HCT116 (cell line): Measurements from ENCODE around the gene FBN1. TPM values are rescaled to one million over a fixed set of nuclear protein-coding genes. Genes with fewer than 3 reads are reported as not detected.

Experiments used
- ATAC-seq: fragments of 200-7000 bp; cut with Tn5 transposase; 2 replicates; pipeline ENCODE4 v1.9.1; 2020; ENCODE audit warnings: mild to moderate bottlenecking, moderate library complexity
- BruUV-seq: library from RNA; stranded (reverse); fragments of 400-500 nt; replicated peaks from 2 replicates; lab custom pipeline; 2021; lab: Mats Ljungman, UMichigan
- CTCF ChIA-PET: fragments of 300-600 bp; sonication (Branson Sonifier 250); formaldehyde crosslinking; loops from one replicate; lab custom pipeline; 2021; ENCODE audit warnings: antibody characterized with exemption; lab: Charles Lee
- POLR2A ChIA-PET: fragments of 300-600, 350-600 bp; sonication (Branson Sonifier 250); formaldehyde crosslinking; loops from one replicate; lab custom pipeline; 2021; ENCODE audit warnings: antibody characterized with exemption; lab: Charles Lee
- RAD21 ChIA-PET, 2 experiments: fragments of 300-600 bp; sonication (Branson Sonifier 250); formaldehyde crosslinking; loops; one replicate each; lab custom pipeline; 2023; ENCODE audit warnings: low total read pairs in 2 of 2; ENCODE audit not compliant: uncharacterized antibody in 2 of 2, unreplicated experiment in 2 of 2, low non-redundant PET in 1 of 2; lab: Charles Lee
- DNase-seq: peaks from one replicate; pipeline ENCODE4 v3.0.0-alpha.2; 2010; ENCODE audit warnings: low read depth, low spot score
- H2AFZ ChIP-seq: fragments of 200-600 bp; shearing (Covaris generic), sonication (generic); 2 replicates; pipeline ENCODE4 v1.6.1; 2017; ENCODE audit warnings: low read depth, mixed run types, mixed read lengths, antibody characterized with exemption, low read length; ENCODE audit not compliant: poor library complexity, severe bottlenecking
- H3K27ac ChIP-seq: 2 replicates; pipeline ENCODE4 v1.5.1; 2012; ENCODE audit warnings: low read depth, low read length
- H3K27me3 ChIP-seq: fragments of 200-600 bp; sonication (generic); 2 replicates; pipeline ENCODE4 v1.6.1; 2016; ENCODE audit warnings: mixed run types, low read length, mixed read lengths; ENCODE audit not compliant: insufficient read depth
- H3K36me3 ChIP-seq, 2 experiments: fragments of 200-500 bp in 1 of 2; fragments of 200-600 bp in 1 of 2; sonication (Bioruptor generic) in 1 of 2; sonication (generic) in 1 of 2; 2 replicates each; pipeline versions ENCODE4 v1.5.1 to v1.6.1; 2014 to 2016; ENCODE audit warnings: low read length in 2 of 2, inconsistent platforms in 1 of 2, mixed read lengths in 1 of 2, mixed run types in 1 of 2; ENCODE audit not compliant: insufficient read depth in 2 of 2, control insufficient read depth in 1 of 2
- H3K4me1 ChIP-seq, 2 experiments: fragments of 200-600 bp in 1 of 2; sonication (generic) in 1 of 2; 2 replicates each; pipeline versions ENCODE4 v1.5.1 to v1.6.1; 2012 to 2017; ENCODE audit warnings: low read length in 2 of 2, inconsistent platforms in 1 of 2, mild to moderate bottlenecking in 1 of 2, mixed read lengths in 1 of 2, mixed run types in 1 of 2, moderate library complexity in 1 of 2; ENCODE audit not compliant: insufficient read depth in 2 of 2, control insufficient read depth in 1 of 2
- H3K4me2 ChIP-seq: fragments of 200-600 bp; sonication (generic); 2 replicates; pipeline ENCODE4 v1.6.1; 2017; ENCODE audit warnings: mixed run types, low read length, mixed read lengths
- H3K4me3 ChIP-seq, 2 experiments: fragments of 200-600 bp in 1 of 2; sonication (generic) in 1 of 2; replicated peaks in 1 of 2; 2 replicates each; pipeline ENCODE4 v1.5.1; 2011 to 2016; ENCODE audit warnings: low read length in 2 of 2, control low read depth in 1 of 2, low read depth in 1 of 2, mild to moderate bottlenecking in 1 of 2, mixed read lengths in 1 of 2, mixed run types in 1 of 2
- H3K79me2 ChIP-seq: fragments of 200-600 bp; sonication (generic); 2 replicates; pipeline ENCODE4 v1.6.1; 2017; ENCODE audit warnings: mild to moderate bottlenecking, mixed run types, low read length, moderate library complexity, mixed read lengths; ENCODE audit not compliant: insufficient read depth
- H3K9ac ChIP-seq: fragments of 200-600 bp; sonication (generic); 2 replicates; pipeline ENCODE4 v1.6.1; 2016; ENCODE audit warnings: low read length, mixed read lengths
- H3K9me2 ChIP-seq: fragments of 200-600 bp; sonication (generic), shearing (Covaris generic); 2 replicates; pipeline ENCODE4 v1.6.1; 2017; ENCODE audit warnings: mixed run types, mild to moderate bottlenecking, moderate library complexity; ENCODE audit not compliant: insufficient read depth
- H3K9me3 ChIP-seq, 2 experiments: fragments of 200-500 bp in 1 of 2; fragments of 200-600 bp in 1 of 2; sonication (Bioruptor generic) in 1 of 2; sonication (generic) in 1 of 2; 2 replicates each; pipeline ENCODE4 v1.6.1; 2014 to 2017; ENCODE audit warnings: low read length in 2 of 2, mixed read lengths in 2 of 2, inconsistent platforms in 1 of 2, low read depth in 1 of 2, mild to moderate bottlenecking in 1 of 2, mixed run types in 1 of 2, moderate library complexity in 1 of 2; ENCODE audit not compliant: control insufficient read depth in 1 of 2, insufficient read depth in 1 of 2
- H4K20me1 ChIP-seq: fragments of 200-600 bp; sonication (generic), shearing (Covaris generic); 2 replicates; pipeline ENCODE4 v1.6.1; 2017; ENCODE audit warnings: mixed run types, mild to moderate bottlenecking, moderate library complexity; ENCODE audit not compliant: insufficient read depth
- CBX3 ChIP-seq: IDR thresholded peaks from 2 replicates; pipeline ENCODE4 v1.6.1; 2012; ENCODE audit warnings: low read depth
- CEBPB ChIP-seq: IDR thresholded peaks from 2 replicates; pipeline ENCODE4 v1.6.1; 2012; ENCODE audit warnings: low read depth
- EGR1 ChIP-seq: IDR thresholded peaks from 2 replicates; pipeline ENCODE4 v1.6.1; 2012; ENCODE audit warnings: low read depth
- ELF1 ChIP-seq: IDR thresholded peaks from 2 replicates; pipeline ENCODE4 v1.6.1; 2012; ENCODE audit warnings: low read depth, borderline replicate concordance
- EZH2 ChIP-seq: fragments of 200-600 bp; sonication (generic); IDR thresholded peaks from 2 replicates; pipeline ENCODE4 v1.6.1; 2017; ENCODE audit warnings: antibody characterized with exemption, mixed run types
- EZH2phosphoT487 ChIP-seq: fragments of 200-600 bp; IDR thresholded peaks from 2 replicates; pipeline ENCODE4 v1.6.1; 2018; ENCODE audit warnings: antibody characterized with exemption, borderline replicate concordance
- FOSL1 ChIP-seq: IDR thresholded peaks from 2 replicates; pipeline ENCODE4 v1.6.1; 2012; ENCODE audit warnings: low read depth
- JUND ChIP-seq: IDR thresholded peaks from 2 replicates; pipeline ENCODE4 v1.6.1; 2012
- MAX ChIP-seq: IDR thresholded peaks from 2 replicates; pipeline ENCODE4 v1.6.1; 2012
- POLR2A ChIP-seq: IDR thresholded peaks from 2 replicates; pipeline ENCODE4 v1.7.0; 2011; ENCODE audit warnings: borderline replicate concordance; ENCODE audit not compliant: insufficient read depth, insufficient read length; ENCODE audit errors: extremely low read depth
- POLR2AphosphoS5 ChIP-seq: IDR thresholded peaks from 2 replicates; pipeline ENCODE4 v1.6.1; 2011; ENCODE audit warnings: mild to moderate bottlenecking, low read depth, low read length, moderate library complexity
- RAD21 ChIP-seq: IDR thresholded peaks from 2 replicates; pipeline ENCODE4 v1.6.1; 2012; ENCODE audit warnings: low read depth, mild to moderate bottlenecking
- REST ChIP-seq: IDR thresholded peaks from 2 replicates; pipeline ENCODE4 v1.6.1; 2012; ENCODE audit warnings: low read depth
- SIN3A ChIP-seq: IDR thresholded peaks from 2 replicates; pipeline ENCODE4 v1.6.1; 2012; ENCODE audit warnings: low read depth
- SP1 ChIP-seq: IDR thresholded peaks from 2 replicates; pipeline ENCODE4 v1.6.1; 2012; ENCODE audit warnings: low read depth
- SRF ChIP-seq: IDR thresholded peaks from 2 replicates; pipeline ENCODE4 v1.6.1; 2012; ENCODE audit warnings: low read depth
- TCF7L2 ChIP-seq: IDR thresholded peaks from 2 replicates; pipeline ENCODE4 v1.7.0; 2011; ENCODE audit warnings: borderline replicate concordance, inconsistent platforms; ENCODE audit not compliant: insufficient read depth, insufficient read length; ENCODE audit errors: extremely low read depth
- ZBTB33 ChIP-seq: IDR thresholded peaks from 2 replicates; pipeline ENCODE4 v1.6.1; 2011; ENCODE audit warnings: mild to moderate bottlenecking, low read length, moderate library complexity; ENCODE audit not compliant: insufficient replicate concordance; ENCODE audit errors: extremely low read depth
- ZFX ChIP-seq: fragments of 450-650 bp; IDR thresholded peaks from 2 replicates; pipeline ENCODE4 v1.6.1; 2017
- ZNF274 ChIP-seq: fragments of 200-500 bp; sonication (Bioruptor generic); IDR thresholded peaks from 2 replicates; pipeline ENCODE4 v1.6.1; 2014; ENCODE audit warnings: mild to moderate bottlenecking, low read depth, low read length, inconsistent platforms
- intact Hi-C: fragments of 100-400 bp; cut with micrococcal nuclease; formaldehyde crosslinking; loops from 2 replicates; pipeline ENCODE4 v1.10.0; 2022
- total RNA-seq: library from RNA; stranded (reverse); gene quantifications from one replicate; pipeline ENCODE4 v1.2.1, GENCODE V29; 2021; ENCODE audit not compliant: unreplicated experiment

FBN1 gene
- total RNA-seq, 1 experiment from 2014 or later = 1.7 TPM

- no peak overlapping the region for H3K4me3 ChIP-seq
- ATAC-seq = no peak
- H3K9me2 ChIP-seq = no peaks in the 10 kb centered on the region
- intact Hi-C loops = no loop called here
- H3K27me3 ChIP-seq = no peaks in the 10 kb centered on the region
- H3K4me1 ChIP-seq = no peaks in the 10 kb centered on the region; a peak in 1 of 4 replicates
- H3K27ac ChIP-seq = no peak overlapping the region
- H3K79me2 ChIP-seq = no peaks in the 10 kb centered on the region
- POLR2A ChIA-PET = no interaction called here
- no peaks in the 10 kb centered on the region for H3K36me3 ChIP-seq
- RAD21 ChIA-PET = no interaction called here
- H3K9ac ChIP-seq = no peak overlapping the region
- BruUV-seq = no TSS peak
- CTCF ChIA-PET = no interaction called here
- H4K20me1 ChIP-seq = no peaks in the 10 kb centered on the region
- TF ChIP-seq EZH2 (no peak), FOSL1 (no peak), SIN3A (no peak), TCF7L2 (no peak), CEBPB (no peak), POLR2AphosphoS5 (no peak), SRF (no peak), SP1 (no peak), ZNF274 (no peak), MAX (no peak), CBX3 (no peak), EZH2phosphoT487 (no peak), ELF1 (no peak), EGR1 (no peak), POLR2A (no peak), RAD21 (no peak), REST (no peak), ZFX (no peak), ZBTB33 (no peak), JUND (no peak)
- TF ChIP-seq, all 23 proteins: peak for 0
- DNase-seq = no peak
- no peak overlapping the region for H3K4me2 ChIP-seq
- no peak overlapping the region for H2AFZ ChIP-seq
- H3K9me3 ChIP-seq = no peaks in the 10 kb centered on the region
These were observed 140.4 kb downstream of the FBN1 start for GRCh38 chr15:48505067-48505466.
